ENCODE data around the gene TPSB2.

TPSB2 gene

GRCh38 chr16:1215574-1216295, 14.2 kb downstream of the TPSB2 start:
- DNase-seq = no peak
- Histone ChIP-seq H3K4me1 (ENCODE audit: control insufficient read depth, low read depth, low read length) (no peaks in the 10 kb centered on the region), H3K9ac (ENCODE audit: low read length) (no peak overlapping the region), H3K79me2 (ENCODE audit: control insufficient read depth, insufficient read depth, low read length) (no peaks in the 10 kb centered on the region), H2BK15ac (replicated peaks; ENCODE audit: low read depth) (no peak overlapping the region), H4K5ac (ENCODE audit: low read length) (no peak overlapping the region), H3K56ac (ENCODE audit: low read length) (no peak overlapping the region), H3K23ac (ENCODE audit: low read length) (no peak overlapping the region), H2BK120ac (ENCODE audit: low read depth, low read length) (no peak overlapping the region), H3K18ac (ENCODE audit: low read length) (no peak overlapping the region), H3K36me3 (ENCODE audit: control insufficient read depth, insufficient read depth, low read length) (no peaks in the 10 kb centered on the region), H3K27ac (ENCODE audit: low read depth, low read length) (no peak overlapping the region), H3K4me2 (ENCODE audit: low read length) (no peak overlapping the region), H2BK5ac (ENCODE audit: low read length) (no peak overlapping the region), H3K79me1 (ENCODE audit: low read length) (no peaks in the 10 kb centered on the region), H2AK5ac (ENCODE audit: low read length) (no peak overlapping the region), H3K4ac (ENCODE audit: low read depth, low read length) (no peak overlapping the region), H3K4me3 (ENCODE audit: low read length) (no peak overlapping the region), H4K8ac (ENCODE audit: low read depth, low read length) (no peak overlapping the region), H3K27me3 (ENCODE audit: insufficient read depth, low read length, poor library complexity) (no peaks in the 10 kb centered on the region)
- no CpG with 5 or more reads among the region's 32 CpGs for WGBS (ENCODE audit: extremely low coverage, insufficient coverage, low lambda C conversion rate)

- Histone ChIP-seq H3K79me1 (ENCODE audit: low read length) (no peaks in the 10 kb centered on the region), H4K8ac (ENCODE audit: low read depth, low read length) (no peak overlapping the region), H3K27me3 (ENCODE audit: insufficient read depth, low read length, poor library complexity) (no peaks in the 10 kb centered on the region), H3K4me1 (ENCODE audit: control insufficient read depth, low read depth, low read length) (no peaks in the 10 kb centered on the region), H3K4ac (ENCODE audit: low read depth, low read length) (no peak overlapping the region), H3K23ac (ENCODE audit: low read length) (no peak overlapping the region), H2BK120ac (ENCODE audit: low read depth, low read length) (no peak overlapping the region), H3K79me2 (ENCODE audit: control insufficient read depth, insufficient read depth, low read length) (no peaks in the 10 kb centered on the region), H3K9ac (ENCODE audit: low read length) (no peak overlapping the region), H3K27ac (ENCODE audit: low read depth, low read length) (no peak overlapping the region), H4K5ac (ENCODE audit: low read length) (no peak overlapping the region), H3K4me2 (ENCODE audit: low read length) (no peak overlapping the region), H2BK5ac (ENCODE audit: low read length) (no peak overlapping the region), H3K18ac (ENCODE audit: low read length) (no peak overlapping the region), H3K36me3 (ENCODE audit: control insufficient read depth, insufficient read depth, low read length) (no peaks in the 10 kb centered on the region), H3K56ac (ENCODE audit: low read length) (no peak overlapping the region), H3K4me3 (ENCODE audit: low read length) (no peak overlapping the region), H2AK5ac (ENCODE audit: low read length) (no peak overlapping the region), H2BK15ac (replicated peaks; ENCODE audit: low read depth) (no peak overlapping the region)
- WGBS (ENCODE audit: extremely low coverage, insufficient coverage, low lambda C conversion rate) = no CpG with 5 or more reads among the region's 16 CpGs
- no peak for DNase-seq
These were observed 15.3 kb downstream of the TPSB2 start for GRCh38 chr16:1214719-1215118.

GRCh38 chr16:1213796-1214372, 16.1 kb downstream of the TPSB2 start:
- H3K27ac ChIP-seq (ENCODE audit: low read depth, low read length) = no peak overlapping the region
- no peak overlapping the region for H3K4ac ChIP-seq (ENCODE audit: low read depth, low read length)
- H2BK120ac ChIP-seq (ENCODE audit: low read depth, low read length) = no peak overlapping the region
- no peaks in the 10 kb centered on the region for H3K79me2 ChIP-seq (ENCODE audit: control insufficient read depth, insufficient read depth, low read length)
- WGBS (ENCODE audit: extremely low coverage, insufficient coverage, low lambda C conversion rate) = no CpG with 5 or more reads among the region's 25 CpGs
- no peak overlapping the region for H4K5ac ChIP-seq (ENCODE audit: low read length)
- H3K4me3 ChIP-seq (ENCODE audit: low read length) = no peak overlapping the region
- H2BK15ac ChIP-seq (replicated peaks; ENCODE audit: low read depth) = no peak overlapping the region
- no peak overlapping the region for H3K9ac ChIP-seq (ENCODE audit: low read length)
- H3K36me3 ChIP-seq (ENCODE audit: control insufficient read depth, insufficient read depth, low read length) = no peaks in the 10 kb centered on the region
- no peak overlapping the region for H4K8ac ChIP-seq (ENCODE audit: low read depth, low read length)
- no peak overlapping the region for H3K18ac ChIP-seq (ENCODE audit: low read length)
- H3K4me2 ChIP-seq (ENCODE audit: low read length) = no peak overlapping the region
- no peak for DNase-seq
- no peaks in the 10 kb centered on the region for H3K27me3 ChIP-seq (ENCODE audit: insufficient read depth, low read length, poor library complexity)
- H2AK5ac ChIP-seq (ENCODE audit: low read length) = no peak overlapping the region
- H3K56ac ChIP-seq (ENCODE audit: low read length) = no peak overlapping the region
- H3K4me1 ChIP-seq (ENCODE audit: control insufficient read depth, low read depth, low read length) = no peaks in the 10 kb centered on the region
- H2BK5ac ChIP-seq (ENCODE audit: low read length) = no peak overlapping the region
- H3K79me1 ChIP-seq (ENCODE audit: low read length) = no peaks in the 10 kb centered on the region
- no peak overlapping the region for H3K23ac ChIP-seq (ENCODE audit: low read length)

GRCh38 chr16:1213231-1213630, 16.8 kb downstream of the TPSB2 start:
- Histone ChIP-seq H2AK5ac (ENCODE audit: low read length) (no peak overlapping the region), H4K5ac (ENCODE audit: low read length) (no peak overlapping the region), H2BK5ac (ENCODE audit: low read length) (no peak overlapping the region), H3K4ac (ENCODE audit: low read depth, low read length) (no peak overlapping the region), H3K4me2 (ENCODE audit: low read length) (no peak overlapping the region), H3K27me3 (ENCODE audit: insufficient read depth, low read length, poor library complexity) (no peaks in the 10 kb centered on the region), H3K4me3 (ENCODE audit: low read length) (no peak overlapping the region), H3K56ac (ENCODE audit: low read length) (no peak overlapping the region), H2BK15ac (replicated peaks; ENCODE audit: low read depth) (no peak overlapping the region), H4K8ac (ENCODE audit: low read depth, low read length) (no peak overlapping the region), H3K27ac (ENCODE audit: low read depth, low read length) (no peak overlapping the region), H3K23ac (ENCODE audit: low read length) (no peak overlapping the region), H3K18ac (ENCODE audit: low read length) (no peak overlapping the region), H3K9ac (ENCODE audit: low read length) (no peak overlapping the region), H3K36me3 (ENCODE audit: control insufficient read depth, insufficient read depth, low read length) (no peaks in the 10 kb centered on the region), H3K4me1 (ENCODE audit: control insufficient read depth, low read depth, low read length) (no peaks in the 10 kb centered on the region), H3K79me1 (ENCODE audit: low read length) (no peaks in the 10 kb centered on the region), H2BK120ac (ENCODE audit: low read depth, low read length) (no peak overlapping the region), H3K79me2 (ENCODE audit: control insufficient read depth, insufficient read depth, low read length) (no peaks in the 10 kb centered on the region)
- WGBS (ENCODE audit: extremely low coverage, insufficient coverage, low lambda C conversion rate) = no CpG with 5 or more reads among the region's 8 CpGs
- DNase-seq = no peak

- no peak overlapping the region for H3K27ac ChIP-seq (ENCODE audit: low read depth, low read length)
- H3K4me1 ChIP-seq (ENCODE audit: control insufficient read depth, low read depth, low read length) = no peaks in the 10 kb centered on the region
- H3K27me3 ChIP-seq (ENCODE audit: insufficient read depth, low read length, poor library complexity) = no peaks in the 10 kb centered on the region
- H3K4ac ChIP-seq (ENCODE audit: low read depth, low read length) = no peak overlapping the region
- H3K23ac ChIP-seq (ENCODE audit: low read length) = no peak overlapping the region
- H3K4me2 ChIP-seq (ENCODE audit: low read length) = no peak overlapping the region
- no peak overlapping the region for H3K18ac ChIP-seq (ENCODE audit: low read length)
- H2BK15ac ChIP-seq (replicated peaks; ENCODE audit: low read depth) = no peak overlapping the region
- no peak overlapping the region for H2AK5ac ChIP-seq (ENCODE audit: low read length)
- H4K8ac ChIP-seq (ENCODE audit: low read depth, low read length) = no peak overlapping the region
- no peak overlapping the region for H4K5ac ChIP-seq (ENCODE audit: low read length)
- H2BK5ac ChIP-seq (ENCODE audit: low read length) = no peak overlapping the region
- no peak for DNase-seq
- H3K4me3 ChIP-seq (ENCODE audit: low read length) = no peak overlapping the region
- H3K79me1 ChIP-seq (ENCODE audit: low read length) = no peaks in the 10 kb centered on the region
- no peak overlapping the region for H2BK120ac ChIP-seq (ENCODE audit: low read depth, low read length)
- no peak overlapping the region for H3K9ac ChIP-seq (ENCODE audit: low read length)
- no peaks in the 10 kb centered on the region for H3K36me3 ChIP-seq (ENCODE audit: control insufficient read depth, insufficient read depth, low read length)
- H3K56ac ChIP-seq (ENCODE audit: low read length) = no peak overlapping the region
- no peaks in the 10 kb centered on the region for H3K79me2 ChIP-seq (ENCODE audit: control insufficient read depth, insufficient read depth, low read length)
- WGBS (ENCODE audit: extremely low coverage, insufficient coverage, low lambda C conversion rate) = no CpG with 5 or more reads among the region's 40 CpGs
These were observed 17.3 kb downstream of the TPSB2 start for GRCh38 chr16:1212616-1213194.
